Hematopoietic multipotent progenitor cell treated with erythropoietin and hydrocortisone succinate and interleukin-3 and kit ligand, for 17 days (in vitro differentiated cells): ENCODE data around the gene CTBP2.
A peak's percentile ranks its signal among the peaks of the same experiment; 100 is the strongest.

Experiments
- DNase-seq: peaks from one replicate; pipeline ENCODE4 v3.0.0-alpha.2; 2015; ENCODE audit warnings: low spot score

Gene CTBP2

GRCh38 chr10:125125951-125126735, 34.2 kb downstream of the CTBP2 start:
- DNase-seq, result no peak

GRCh38 chr10:125124907-125125306, 35.5 kb downstream of the CTBP2 start:
- DNase-seq, result no peak

DNA sequence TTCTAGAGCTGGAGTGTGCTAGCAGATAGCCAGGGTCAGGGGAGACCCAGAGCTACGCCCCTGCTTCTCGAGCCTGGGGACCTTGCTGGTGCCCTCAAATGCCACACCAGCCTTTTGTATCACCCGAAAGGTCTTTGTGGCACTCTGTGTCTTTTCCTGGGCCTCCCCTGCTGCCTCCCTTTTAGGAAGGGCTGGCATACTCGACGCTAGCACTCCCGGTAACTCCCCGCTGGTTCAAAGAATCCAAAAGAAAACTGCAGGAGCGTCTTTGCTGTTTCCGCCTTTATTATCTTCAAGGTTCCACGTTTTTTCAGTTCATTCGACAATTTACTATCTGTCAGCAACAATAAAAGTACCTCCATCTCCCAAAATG, 36.3 kb downstream of the CTBP2 start:
- DNase-seq, result no peak

DNA sequence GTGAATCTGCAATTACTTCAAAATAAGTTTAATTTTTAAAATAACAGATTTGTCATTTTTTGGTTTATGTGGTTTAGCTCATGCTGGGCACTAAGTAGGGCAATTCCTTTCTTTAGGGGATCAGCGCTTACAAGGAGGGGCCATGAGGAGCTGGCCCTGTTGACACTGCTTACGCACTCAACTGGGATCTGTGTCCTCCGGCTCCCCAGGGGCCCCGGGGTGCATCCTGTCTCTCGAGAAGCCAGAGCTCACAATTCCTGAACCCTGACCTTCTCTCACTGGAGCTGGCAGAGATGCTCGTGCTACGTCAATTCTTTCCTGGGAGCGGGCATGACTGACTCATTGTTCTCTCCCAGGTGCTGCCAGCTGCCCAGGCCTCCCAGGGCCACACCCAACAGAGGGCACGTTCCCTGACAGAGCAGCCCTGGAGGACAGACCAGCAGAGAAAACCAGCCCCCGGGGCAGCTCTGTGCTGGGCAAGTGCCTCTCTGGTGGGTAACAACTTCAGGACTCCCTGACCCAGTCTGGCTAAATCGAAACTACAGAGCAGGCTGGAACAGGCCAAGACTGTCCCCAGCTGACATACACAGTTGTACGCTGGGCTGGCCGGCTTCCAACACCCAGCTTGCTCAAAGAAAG, 36.8 kb downstream of the CTBP2 start:
- peak; percentile 29 for DNase-seq

- no peak for DNase-seq
Observed at GRCh38 chr10:125122566-125122965, 37.8 kb downstream of the CTBP2 start.

DNA sequence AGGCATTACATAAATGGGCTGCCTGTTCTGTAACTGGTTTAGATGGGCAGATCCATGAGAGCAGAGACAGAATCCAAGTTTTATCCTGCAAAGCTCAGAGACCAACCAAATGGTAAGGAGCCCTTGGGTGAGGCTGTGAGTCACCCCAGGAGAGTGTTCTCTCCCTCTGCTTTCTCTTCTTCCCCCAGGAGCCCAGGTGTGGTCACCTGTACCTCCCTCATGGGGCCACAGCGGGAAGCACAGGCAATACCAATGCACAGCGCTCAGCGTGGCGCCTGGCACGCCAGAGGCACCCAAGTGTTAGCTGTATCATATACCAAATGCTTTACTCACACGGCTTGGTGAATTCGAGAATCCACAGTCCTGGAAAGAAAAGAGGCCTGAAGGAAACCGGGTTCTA, 39.4 kb downstream of the CTBP2 start:
- DNase-seq, result no peak

DNA sequence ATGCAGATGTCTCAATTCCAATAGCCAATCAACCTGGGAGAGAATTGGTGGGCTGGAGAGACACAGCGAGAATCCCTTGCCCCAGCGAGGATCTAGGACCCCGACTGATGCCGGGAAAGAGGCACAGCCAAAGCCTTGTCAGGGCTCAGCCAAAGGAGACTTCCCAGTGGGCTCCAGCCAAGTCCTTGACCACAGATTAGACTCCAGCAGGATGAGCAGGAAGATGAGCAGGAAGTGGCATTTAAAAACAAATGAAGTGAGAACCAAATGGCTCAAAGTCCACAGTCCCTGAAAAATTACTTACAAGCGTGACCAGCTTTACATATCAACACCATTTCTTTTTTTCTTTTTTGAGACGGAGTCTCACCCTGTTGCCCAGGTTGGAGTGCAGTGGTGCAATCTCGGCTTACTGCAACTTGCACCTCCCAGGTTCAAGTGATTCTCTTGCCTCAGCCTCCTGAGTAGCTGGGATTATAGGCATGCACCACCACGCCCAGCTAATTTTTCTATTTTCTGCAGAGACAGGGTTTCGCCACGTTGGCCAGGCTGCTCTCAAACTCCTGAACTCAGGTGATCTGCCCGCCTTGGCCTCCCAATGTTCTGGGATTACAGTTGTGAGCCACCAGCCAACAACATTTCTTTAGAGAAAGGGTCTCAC, 40.2 kb downstream of the CTBP2 start:
- DNase-seq, result no peak

GRCh38 chr10:125118701-125119100, 41.7 kb downstream of the CTBP2 start:
- DNase-seq, result no peak

GRCh38 chr10:125118011-125118611, 42.3 kb downstream of the CTBP2 start:
- DNase-seq, result no peak

DNA sequence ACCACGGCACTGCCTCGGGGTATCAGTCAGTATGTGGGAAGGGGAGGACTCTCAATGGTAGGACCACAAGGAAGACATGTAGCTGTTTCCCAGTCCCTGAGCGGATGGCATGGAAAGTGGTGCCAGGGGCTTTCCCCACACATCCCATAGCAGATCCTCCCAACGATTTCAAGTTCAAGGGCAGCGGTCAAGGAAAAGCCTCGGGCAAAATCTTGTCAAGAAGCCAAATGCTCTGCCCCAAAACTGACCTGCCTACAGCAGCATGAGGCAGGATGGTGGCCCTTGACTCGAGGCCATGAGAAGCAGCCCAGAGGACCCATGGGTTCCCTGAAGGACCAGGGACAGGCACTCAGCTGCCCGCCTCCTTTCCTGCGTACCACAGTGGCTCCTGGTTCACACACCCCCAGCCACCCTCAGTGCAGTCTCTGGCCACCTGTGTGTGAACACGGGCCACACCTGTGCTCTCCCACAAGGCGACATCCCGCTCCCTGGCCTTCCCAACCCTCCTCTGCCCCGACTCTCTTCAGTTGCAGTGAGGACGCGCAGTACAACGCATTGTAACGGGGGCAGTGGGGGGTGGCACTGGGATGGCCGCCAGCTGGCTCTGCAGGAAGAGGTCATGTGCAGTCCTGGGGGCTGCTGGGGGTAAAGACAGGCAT, 43.6 kb downstream of the CTBP2 start:
- no peak for DNase-seq

GRCh38 chr10:125116041-125116649, 44.2 kb downstream of the CTBP2 start:
- DNase-seq, result no peak

GRCh38 chr10:125115409-125115808, 45.0 kb downstream of the CTBP2 start:
- no peak for DNase-seq

DNA sequence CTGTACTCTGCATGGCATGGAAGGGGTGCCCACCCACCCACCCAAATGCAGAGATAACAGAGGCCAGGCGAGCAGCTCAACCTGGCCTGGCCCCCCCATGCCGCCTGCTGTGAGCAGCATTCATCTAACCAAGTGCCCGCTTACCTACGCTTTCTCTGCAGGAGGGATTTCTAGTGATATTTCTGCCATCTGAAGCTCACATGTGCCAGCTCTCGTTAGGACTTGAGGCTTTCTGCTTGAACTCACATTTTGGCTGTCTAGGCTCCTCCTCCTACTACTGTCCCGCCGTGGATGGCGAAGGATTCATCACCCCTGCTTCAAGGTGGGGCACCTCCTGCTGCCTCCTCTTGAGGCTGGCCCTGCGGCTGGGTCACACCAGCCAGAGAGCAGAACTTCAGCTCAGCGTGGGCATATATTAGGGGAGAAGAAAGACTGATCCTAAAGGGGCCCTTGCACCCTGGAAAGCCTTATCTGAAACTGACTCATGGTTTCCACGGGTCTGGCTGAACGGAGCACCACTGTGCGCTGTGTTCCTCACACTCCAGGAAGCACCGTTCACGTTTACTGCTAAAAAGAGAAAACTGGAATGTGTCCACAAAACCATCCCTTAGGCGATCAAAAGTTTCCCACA, 45.5 kb downstream of the CTBP2 start:
- no peak for DNase-seq

DNA sequence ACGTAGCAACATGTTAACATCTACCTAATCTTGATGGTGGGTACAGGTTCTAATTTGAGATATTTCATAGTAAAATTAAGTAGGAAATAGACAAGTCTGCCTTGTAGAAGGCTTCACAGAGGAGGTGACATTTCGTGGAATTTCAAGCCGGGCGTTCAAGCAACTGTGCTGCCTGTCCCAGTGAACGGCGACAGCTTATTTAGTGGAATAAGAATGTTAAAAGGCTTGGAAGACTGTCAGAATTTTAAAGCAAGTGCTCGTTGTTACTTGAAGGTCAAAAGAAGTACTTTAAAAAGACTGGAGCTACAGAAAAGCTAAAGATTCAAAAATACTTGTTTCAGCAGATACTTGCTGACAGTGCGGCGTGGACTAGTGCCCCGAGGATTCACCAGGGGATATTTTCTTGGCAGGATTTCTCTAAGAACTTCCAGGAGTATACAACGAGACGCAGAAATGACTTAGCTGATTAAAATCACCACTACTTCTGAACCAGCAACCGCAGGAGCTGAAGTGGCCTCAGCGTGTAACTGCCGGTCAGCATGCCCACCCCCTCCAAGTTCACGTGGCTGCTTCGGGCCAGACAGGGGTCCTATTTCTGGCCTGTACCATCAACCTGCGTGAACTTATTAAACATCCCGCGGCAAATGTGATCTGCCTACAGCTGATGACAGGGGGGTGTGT, 46.5 kb downstream of the CTBP2 start:
- no peak for DNase-seq

GRCh38 chr10:125112697-125113494, 47.5 kb downstream of the CTBP2 start:
- no peak for DNase-seq

DNA sequence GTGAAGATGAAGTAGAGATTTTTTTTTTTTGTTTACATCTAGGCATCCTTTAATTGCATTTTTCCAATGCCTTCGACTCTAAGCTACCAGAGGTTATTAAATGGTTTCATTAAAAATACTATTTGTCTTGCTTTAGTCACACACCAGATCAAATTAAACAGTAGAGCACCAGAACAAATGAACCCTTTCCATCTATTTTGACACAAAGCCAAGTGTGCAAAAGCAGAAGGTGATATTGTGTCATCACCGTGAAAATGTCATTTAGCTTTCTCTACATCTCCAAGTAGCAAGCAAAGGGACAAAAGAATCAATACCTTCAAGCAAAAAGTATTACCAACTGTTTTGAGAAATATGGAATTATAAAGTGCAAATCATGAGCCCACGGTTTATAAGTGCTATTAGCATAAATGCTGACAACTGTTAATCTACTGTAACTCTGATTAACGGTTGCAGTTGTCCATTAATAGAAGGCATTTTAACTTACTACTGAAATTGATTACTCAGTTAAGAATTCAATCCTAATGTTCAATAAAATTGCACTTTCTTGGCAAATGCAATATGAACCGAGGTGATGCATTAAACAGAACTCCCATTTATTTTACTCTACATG, 49.1 kb downstream of the CTBP2 start:
- DNase-seq, result no peak

DNA sequence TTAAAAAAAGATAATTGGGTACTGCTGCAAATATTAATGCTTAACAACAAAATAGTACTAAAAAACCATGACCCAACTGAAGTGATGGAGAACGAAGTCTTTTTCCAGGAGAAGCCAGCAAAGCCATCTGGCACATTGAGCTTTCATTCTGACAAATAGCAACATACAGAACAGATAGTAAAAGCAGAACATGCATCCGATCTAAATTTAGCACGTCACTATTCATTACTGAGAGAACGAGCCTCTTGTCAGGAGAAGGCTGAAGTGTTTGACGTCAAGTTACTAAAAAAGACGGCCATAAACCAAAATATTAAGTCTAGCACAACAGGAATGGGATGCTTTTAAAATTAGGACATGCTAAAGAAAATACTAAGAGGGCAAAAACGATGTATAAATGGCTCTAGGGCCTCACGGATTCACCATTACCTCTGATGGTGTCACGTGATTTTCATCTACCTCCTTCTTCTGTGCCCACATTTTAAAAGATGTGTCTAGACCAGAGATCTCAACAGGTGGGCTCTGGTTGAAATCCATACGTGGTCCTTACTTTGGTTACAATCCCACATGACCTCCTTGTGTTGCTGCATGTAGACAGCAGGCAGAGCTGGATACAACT, 52.3 kb downstream of the CTBP2 start:
- DNase-seq, result no peak

DNA sequence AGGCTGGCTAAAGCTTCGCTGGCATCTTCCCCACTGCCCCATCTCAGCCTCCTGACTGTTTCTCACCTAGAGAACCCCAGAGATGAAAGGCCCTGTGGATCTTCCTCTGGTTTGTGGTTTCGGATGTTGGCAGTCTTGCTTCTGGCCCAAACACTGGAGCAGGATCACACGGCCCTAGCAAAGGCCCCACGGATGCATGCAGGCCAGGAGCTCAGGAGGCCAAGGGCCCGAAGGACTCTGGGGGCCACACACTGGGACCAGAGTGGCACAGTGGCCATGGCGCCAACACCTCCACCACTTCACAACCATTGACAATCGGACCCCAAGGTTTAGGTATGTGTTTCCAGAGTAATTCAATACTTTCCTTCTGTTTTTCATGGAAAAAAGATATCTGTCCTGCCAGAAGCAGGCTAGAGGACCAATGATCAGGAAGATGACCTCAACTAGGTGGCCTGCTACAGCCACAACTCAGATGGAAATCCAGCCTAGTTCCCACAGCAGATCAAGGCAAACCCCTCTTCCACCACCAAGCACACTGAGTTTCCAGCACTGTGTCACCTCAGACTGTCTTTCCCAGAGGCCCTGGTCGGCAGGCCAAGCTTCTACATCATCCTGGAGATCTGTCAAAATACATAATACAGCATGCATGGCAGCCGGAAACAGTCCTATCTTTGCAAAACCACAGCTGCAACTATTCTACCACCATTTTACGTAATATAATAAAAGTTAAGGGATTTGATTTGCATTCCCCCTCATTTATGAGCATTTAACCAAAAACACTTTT, 53.0 kb downstream of the CTBP2 start:
- no peak for DNase-seq
